SK-N-SH (cell line): Measurements from ENCODE around the gene SHROOM4. TPM values are rescaled to one million over a fixed set of nuclear protein-coding genes. Genes with fewer than 3 reads are reported as not detected.

ENCODE experiments used
- CTCF ChIA-PET: fragments of 300-600, 350-600 bp; formaldehyde crosslinking; extraction: SDS; loops from one replicate; lab custom pipeline; 2021; lab: Yijun Ruan, JAX
- POLR2A ChIA-PET: fragments of 350-600 bp; sonication (Branson Sonifier 250); formaldehyde crosslinking; extraction: SDS; loops from one replicate; lab custom pipeline; 2020; ENCODE audit warnings: antibody characterized with exemption, inconsistent platforms; lab: Yijun Ruan, JAX
- DNase-seq: peaks from one replicate; pipeline ENCODE4 v3.0.0; 2012
- H2AFZ ChIP-seq: fragments of 200-600 bp; sonication (generic); 2 replicates; pipeline ENCODE4 v1.8.1; 2016; ENCODE audit warnings: antibody characterized with exemption, mild to moderate bottlenecking, low read depth
- H3F3A ChIP-seq: fragments of 200-600 bp; sonication (generic); replicated peaks from 2 replicates; pipeline ENCODE3; 2016; ENCODE audit warnings: antibody characterized with exemption, mild to moderate bottlenecking; ENCODE audit not compliant: insufficient read depth
- H3K27ac ChIP-seq, 2 experiments: fragments of 200-500 bp in 1 of 2; fragments of 200-600 bp in 1 of 2; sonication (Bioruptor generic) in 1 of 2; sonication (generic), shearing (Covaris generic) in 1 of 2; 2 replicates each; pipeline versions ENCODE4 v1.5.1 to v1.6.1; 2014 to 2016; ENCODE audit warnings: low read depth in 2 of 2, inconsistent platforms in 1 of 2, low read length in 1 of 2, mild to moderate bottlenecking in 1 of 2, mixed read lengths in 1 of 2
- H3K27me3 ChIP-seq: fragments of 200-600 bp; sonication (generic), shearing (Covaris generic); 2 replicates; pipeline ENCODE4 v1.6.1; 2016; ENCODE audit warnings: mixed run types; ENCODE audit not compliant: insufficient read depth
- H3K36me3 ChIP-seq, 2 experiments: fragments of 200-500 bp in 1 of 2; fragments of 200-600 bp in 1 of 2; sonication (Bioruptor generic) in 1 of 2; sonication (generic) in 1 of 2; replicated peaks in 1 of 2; 2 replicates each; pipeline versions ENCODE3 to v1.5.1; 2014 to 2016; ENCODE audit warnings: low read length in 1 of 2, mild to moderate bottlenecking in 1 of 2; ENCODE audit not compliant: insufficient read depth in 2 of 2, control insufficient read depth in 1 of 2
- H3K4me1 ChIP-seq, 2 experiments: fragments of 200-500 bp in 1 of 2; fragments of 200-600 bp in 1 of 2; sonication (Bioruptor generic) in 1 of 2; sonication (generic), shearing (Covaris generic) in 1 of 2; 2 replicates each; pipeline versions ENCODE4 v1.5.1 to v1.6.1; 2014 to 2016; ENCODE audit warnings: low read depth in 1 of 2, low read length in 1 of 2, mixed run types in 1 of 2; ENCODE audit not compliant: insufficient read depth in 2 of 2, control insufficient read depth in 1 of 2
- H3K4me2 ChIP-seq: fragments of 200-600 bp; sonication (generic), shearing (Covaris generic); 2 replicates; pipeline ENCODE4 v1.6.1; 2017; ENCODE audit warnings: mixed run types
- H3K4me3 ChIP-seq, 2 experiments: fragments of 200-500 bp in 1 of 2; fragments of 200-600 bp in 1 of 2; sonication (Bioruptor generic) in 1 of 2; sonication (generic), shearing (Covaris generic) in 1 of 2; 2 replicates each; pipeline versions ENCODE4 v1.5.1 to v1.8.1; 2014 to 2016; ENCODE audit warnings: low read depth in 2 of 2, inconsistent platforms in 1 of 2, low read length in 1 of 2, mild to moderate bottlenecking in 1 of 2, mixed read lengths in 1 of 2, moderate library complexity in 1 of 2
- H3K79me2 ChIP-seq: fragments of 200-600 bp; sonication (generic); 2 replicates; pipeline ENCODE4 v1.8.1; 2017; ENCODE audit warnings: mild to moderate bottlenecking; ENCODE audit not compliant: insufficient read depth
- H3K9ac ChIP-seq: fragments of 200-600 bp; sonication (generic); 2 replicates; pipeline ENCODE4 v1.6.1; 2017; ENCODE audit warnings: mixed run types
- H3K9me2 ChIP-seq: fragments of 200-600 bp; sonication (generic); 2 replicates; pipeline ENCODE4 v1.6.1; 2017; ENCODE audit warnings: mixed run types
- H3K9me3 ChIP-seq: fragments of 200-600 bp; sonication (generic); 2 replicates; pipeline ENCODE4 v1.6.1; 2017; ENCODE audit warnings: mixed run types, mild to moderate bottlenecking, moderate library complexity
- H4K20me1 ChIP-seq: fragments of 200-600 bp; sonication (generic); 2 replicates; pipeline ENCODE4 v1.6.1; 2017; ENCODE audit warnings: mild to moderate bottlenecking, mixed run types; ENCODE audit not compliant: insufficient read depth
- ELF1 ChIP-seq: IDR thresholded peaks from 2 replicates; pipeline ENCODE4 v1.4.0; 2012
- EP300 ChIP-seq, 2 experiments: IDR thresholded peaks; 2 replicates each; pipeline versions ENCODE4 v1.4.0 to v1.6.1; 2012; ENCODE audit warnings: borderline replicate concordance in 1 of 2, low read depth in 1 of 2, low read length in 1 of 2
- FOSL2 ChIP-seq: IDR thresholded peaks from 2 replicates; pipeline ENCODE4 v1.4.0; 2012; ENCODE audit warnings: low read depth, mild to moderate bottlenecking, moderate library complexity, borderline replicate concordance
- GABPA ChIP-seq: IDR thresholded peaks from 2 replicates; pipeline ENCODE4 v1.4.0; 2012; ENCODE audit warnings: low read depth, mild to moderate bottlenecking
- JUND ChIP-seq: IDR thresholded peaks from 2 replicates; pipeline ENCODE4 v1.4.0; 2012
- MXI1 ChIP-seq: IDR thresholded peaks from 2 replicates; pipeline ENCODE4 v1.6.1; 2012; ENCODE audit warnings: mild to moderate bottlenecking, low read depth, low read length, improper control_type of control experiment
- RXRA ChIP-seq: IDR thresholded peaks from 2 replicates; pipeline ENCODE4 v1.4.0; 2012; ENCODE audit warnings: low read depth, mild to moderate bottlenecking, borderline replicate concordance
- SIN3A ChIP-seq: IDR thresholded peaks from 2 replicates; pipeline ENCODE4 v1.6.1; 2012; ENCODE audit warnings: low read depth, mild to moderate bottlenecking, low read length, moderate library complexity, borderline replicate concordance
- SMC3 ChIP-seq: IDR thresholded peaks from 2 replicates; pipeline ENCODE4 v1.6.1; 2012; ENCODE audit warnings: low read depth, low read length, improper control_type of control experiment
- TEAD4 ChIP-seq: IDR thresholded peaks from 2 replicates; pipeline ENCODE4 v1.4.0; 2012; ENCODE audit warnings: mild to moderate bottlenecking, borderline replicate concordance; ENCODE audit not compliant: insufficient read depth
- YY1 ChIP-seq: IDR thresholded peaks from 2 replicates; pipeline ENCODE4 v1.4.0; 2012; ENCODE audit warnings: low read depth, mild to moderate bottlenecking
- WGBS: methylation state at CpG from one replicate; pipeline ENCODE4 v1.1.6; 2017; ENCODE audit warnings: low lambda C conversion rate; 5-methylcytosine and 5-hydroxymethylcytosine counted together
- polyA plus RNA-seq, 3 experiments: library from polyadenylated mRNA; depleted of rRNA; stranded (reverse); fragments of >200 nt; gene quantifications; 2 replicates each; pipeline ENCODE4 v1.2.3, GENCODE V29; 2012
- TF ChIP-seq, protein P1 (sequence below): IDR thresholded peaks from 2 replicates; pipeline ENCODE4; 2012
- TF ChIP-seq, protein P2 (sequence below): IDR thresholded peaks from 2 replicates; pipeline ENCODE4 v1.4.0; 2012; ENCODE audit warnings: low read depth
- TF ChIP-seq, protein P3 (sequence below): IDR thresholded peaks from 2 replicates; pipeline ENCODE4 v1.4.0; 2012; ENCODE audit warnings: low read depth, borderline replicate concordance
- TF ChIP-seq, protein P4 (sequence below): fragments of 150-350 bp; IDR thresholded peaks from 2 replicates; pipeline ENCODE4 v1.6.1; 2017; ENCODE audit warnings: antibody characterized with exemption, low read length, low read depth, borderline replicate concordance
- TF ChIP-seq, protein P5 (sequence below): IDR thresholded peaks from 2 replicates; pipeline ENCODE4 v1.6.1; 2012; ENCODE audit warnings: mild to moderate bottlenecking, low read depth, low read length, moderate library complexity

Gene SHROOM4
- polyA plus RNA-seq, 1 of the 3 experiments (the other 2 are of a cell fraction): 0.31 TPM

DNA sequence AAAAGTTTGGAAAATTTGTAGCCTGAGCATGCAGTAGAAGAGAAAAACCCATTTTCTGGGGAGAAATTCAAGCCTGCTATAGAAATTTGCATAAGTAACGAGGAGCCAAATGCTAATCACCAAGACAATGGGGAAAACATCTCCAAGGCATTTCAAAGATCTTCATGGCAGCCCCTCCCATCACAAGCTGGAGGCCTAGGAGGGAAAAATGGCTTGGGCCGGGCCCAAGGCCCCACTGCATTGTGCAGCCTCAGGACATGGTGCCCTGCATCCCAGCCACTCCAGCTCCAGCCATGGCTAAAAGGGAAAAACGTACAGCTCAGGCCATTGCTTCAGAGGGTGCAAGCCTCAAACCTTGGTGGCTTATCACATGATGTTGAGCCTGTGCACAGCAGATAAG is 87.7 kb downstream of the SHROOM4 start:
- Histone ChIP-seq H3F3A (no peaks in the 10 kb centered on the region), H3K4me1 (no peaks in the 10 kb centered on the region), H3K9me2 (no peaks in the 10 kb centered on the region), H3K4me2 (no peak overlapping the region), H2AFZ (no peak overlapping the region), H3K9me3 (no peaks in the 10 kb centered on the region), H3K79me2 (no peaks in the 10 kb centered on the region), H3K36me3 (no peaks in the 10 kb centered on the region), H4K20me1 (no peaks in the 10 kb centered on the region), H3K9ac (no peak overlapping the region), H3K4me3 (no peak overlapping the region), H3K27ac (no peak overlapping the region), H3K27me3 (no peaks in the 10 kb centered on the region)
- ChIA-PET POLR2A (no interaction called here), CTCF (no interaction called here)
- no peak for DNase-seq
- TF ChIP-seq MXI1: no peak
- TF ChIP-seq YY1: no peak
- TF ChIP-seq JUND: no peak
- TF ChIP-seq, protein P1, sequence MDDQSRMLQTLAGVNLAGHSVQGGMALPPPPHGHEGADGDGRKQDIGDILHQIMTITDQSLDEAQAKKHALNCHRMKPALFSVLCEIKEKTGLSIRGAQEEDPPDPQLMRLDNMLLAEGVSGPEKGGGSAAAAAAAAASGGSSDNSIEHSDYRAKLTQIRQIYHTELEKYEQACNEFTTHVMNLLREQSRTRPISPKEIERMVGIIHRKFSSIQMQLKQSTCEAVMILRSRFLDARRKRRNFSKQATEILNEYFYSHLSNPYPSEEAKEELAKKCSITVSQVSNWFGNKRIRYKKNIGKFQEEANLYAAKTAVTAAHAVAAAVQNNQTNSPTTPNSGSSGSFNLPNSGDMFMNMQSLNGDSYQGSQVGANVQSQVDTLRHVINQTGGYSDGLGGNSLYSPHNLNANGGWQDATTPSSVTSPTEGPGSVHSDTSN: no peak
- no peak for TF ChIP-seq FOSL2
- TF ChIP-seq, protein P2, sequence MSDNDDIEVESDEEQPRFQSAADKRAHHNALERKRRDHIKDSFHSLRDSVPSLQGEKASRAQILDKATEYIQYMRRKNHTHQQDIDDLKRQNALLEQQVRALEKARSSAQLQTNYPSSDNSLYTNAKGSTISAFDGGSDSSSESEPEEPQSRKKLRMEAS: no peak
- TF ChIP-seq RXRA: no peak
- TF ChIP-seq GABPA: no peak
- TF ChIP-seq, protein P3, sequence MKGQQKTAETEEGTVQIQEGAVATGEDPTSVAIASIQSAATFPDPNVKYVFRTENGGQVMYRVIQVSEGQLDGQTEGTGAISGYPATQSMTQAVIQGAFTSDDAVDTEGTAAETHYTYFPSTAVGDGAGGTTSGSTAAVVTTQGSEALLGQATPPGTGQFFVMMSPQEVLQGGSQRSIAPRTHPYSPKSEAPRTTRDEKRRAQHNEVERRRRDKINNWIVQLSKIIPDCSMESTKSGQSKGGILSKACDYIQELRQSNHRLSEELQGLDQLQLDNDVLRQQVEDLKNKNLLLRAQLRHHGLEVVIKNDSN: no peak
- TF ChIP-seq EP300 (IDR thresholded peaks at IDR 0.05; ENCODE audit: borderline replicate concordance in 1 of 2, low read depth in 1 of 2, low read length in 1 of 2): no peak
- TF ChIP-seq, protein P4, sequence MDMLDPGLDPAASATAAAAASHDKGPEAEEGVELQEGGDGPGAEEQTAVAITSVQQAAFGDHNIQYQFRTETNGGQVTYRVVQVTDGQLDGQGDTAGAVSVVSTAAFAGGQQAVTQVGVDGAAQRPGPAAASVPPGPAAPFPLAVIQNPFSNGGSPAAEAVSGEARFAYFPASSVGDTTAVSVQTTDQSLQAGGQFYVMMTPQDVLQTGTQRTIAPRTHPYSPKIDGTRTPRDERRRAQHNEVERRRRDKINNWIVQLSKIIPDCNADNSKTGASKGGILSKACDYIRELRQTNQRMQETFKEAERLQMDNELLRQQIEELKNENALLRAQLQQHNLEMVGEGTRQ: no peak
- no peak for TF ChIP-seq TEAD4
- no peak for TF ChIP-seq ELF1
- no peak for TF ChIP-seq SMC3
- no peak for TF ChIP-seq SIN3A
- TF ChIP-seq, protein P5, sequence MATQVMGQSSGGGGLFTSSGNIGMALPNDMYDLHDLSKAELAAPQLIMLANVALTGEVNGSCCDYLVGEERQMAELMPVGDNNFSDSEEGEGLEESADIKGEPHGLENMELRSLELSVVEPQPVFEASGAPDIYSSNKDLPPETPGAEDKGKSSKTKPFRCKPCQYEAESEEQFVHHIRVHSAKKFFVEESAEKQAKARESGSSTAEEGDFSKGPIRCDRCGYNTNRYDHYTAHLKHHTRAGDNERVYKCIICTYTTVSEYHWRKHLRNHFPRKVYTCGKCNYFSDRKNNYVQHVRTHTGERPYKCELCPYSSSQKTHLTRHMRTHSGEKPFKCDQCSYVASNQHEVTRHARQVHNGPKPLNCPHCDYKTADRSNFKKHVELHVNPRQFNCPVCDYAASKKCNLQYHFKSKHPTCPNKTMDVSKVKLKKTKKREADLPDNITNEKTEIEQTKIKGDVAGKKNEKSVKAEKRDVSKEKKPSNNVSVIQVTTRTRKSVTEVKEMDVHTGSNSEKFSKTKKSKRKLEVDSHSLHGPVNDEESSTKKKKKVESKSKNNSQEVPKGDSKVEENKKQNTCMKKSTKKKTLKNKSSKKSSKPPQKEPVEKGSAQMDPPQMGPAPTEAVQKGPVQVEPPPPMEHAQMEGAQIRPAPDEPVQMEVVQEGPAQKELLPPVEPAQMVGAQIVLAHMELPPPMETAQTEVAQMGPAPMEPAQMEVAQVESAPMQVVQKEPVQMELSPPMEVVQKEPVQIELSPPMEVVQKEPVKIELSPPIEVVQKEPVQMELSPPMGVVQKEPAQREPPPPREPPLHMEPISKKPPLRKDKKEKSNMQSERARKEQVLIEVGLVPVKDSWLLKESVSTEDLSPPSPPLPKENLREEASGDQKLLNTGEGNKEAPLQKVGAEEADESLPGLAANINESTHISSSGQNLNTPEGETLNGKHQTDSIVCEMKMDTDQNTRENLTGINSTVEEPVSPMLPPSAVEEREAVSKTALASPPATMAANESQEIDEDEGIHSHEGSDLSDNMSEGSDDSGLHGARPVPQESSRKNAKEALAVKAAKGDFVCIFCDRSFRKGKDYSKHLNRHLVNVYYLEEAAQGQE: no peak
- WGBS: 12% methylated on average over 2 of the region's 3 CpGs
